HG02973 (cell line): ENCODE results near the gene COL11A2.

Experiments used
- ATAC-seq: cut with Tn5 transposase; IDR thresholded peaks from one replicate; pipeline ENCODE4 v1.9.1; 2021; ENCODE audit warnings: moderate library complexity; ENCODE audit not compliant: unreplicated experiment

Gene COL11A2

DNA sequence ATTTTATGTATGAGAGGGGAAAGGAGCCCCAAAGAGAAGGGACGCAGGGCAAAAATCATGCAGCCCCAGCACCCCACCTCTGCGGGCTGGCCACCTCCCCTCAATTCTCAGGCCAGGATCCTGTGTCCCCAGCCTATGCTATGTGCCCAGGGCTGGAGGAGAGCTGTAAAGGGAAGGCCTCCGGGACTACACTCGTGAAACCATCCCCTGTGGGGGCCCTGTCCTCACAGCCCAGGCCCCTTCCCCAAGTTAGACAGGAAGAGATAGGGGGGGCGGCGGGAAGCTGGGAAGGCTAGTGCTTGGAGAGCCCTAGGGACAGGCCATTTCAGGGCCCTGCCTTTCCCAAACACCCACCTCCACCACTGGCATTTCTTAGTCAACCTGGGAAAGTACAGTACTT lies 1.4 kb upstream of the COL11A2 start:
- ATAC-seq: no peak

DNA sequence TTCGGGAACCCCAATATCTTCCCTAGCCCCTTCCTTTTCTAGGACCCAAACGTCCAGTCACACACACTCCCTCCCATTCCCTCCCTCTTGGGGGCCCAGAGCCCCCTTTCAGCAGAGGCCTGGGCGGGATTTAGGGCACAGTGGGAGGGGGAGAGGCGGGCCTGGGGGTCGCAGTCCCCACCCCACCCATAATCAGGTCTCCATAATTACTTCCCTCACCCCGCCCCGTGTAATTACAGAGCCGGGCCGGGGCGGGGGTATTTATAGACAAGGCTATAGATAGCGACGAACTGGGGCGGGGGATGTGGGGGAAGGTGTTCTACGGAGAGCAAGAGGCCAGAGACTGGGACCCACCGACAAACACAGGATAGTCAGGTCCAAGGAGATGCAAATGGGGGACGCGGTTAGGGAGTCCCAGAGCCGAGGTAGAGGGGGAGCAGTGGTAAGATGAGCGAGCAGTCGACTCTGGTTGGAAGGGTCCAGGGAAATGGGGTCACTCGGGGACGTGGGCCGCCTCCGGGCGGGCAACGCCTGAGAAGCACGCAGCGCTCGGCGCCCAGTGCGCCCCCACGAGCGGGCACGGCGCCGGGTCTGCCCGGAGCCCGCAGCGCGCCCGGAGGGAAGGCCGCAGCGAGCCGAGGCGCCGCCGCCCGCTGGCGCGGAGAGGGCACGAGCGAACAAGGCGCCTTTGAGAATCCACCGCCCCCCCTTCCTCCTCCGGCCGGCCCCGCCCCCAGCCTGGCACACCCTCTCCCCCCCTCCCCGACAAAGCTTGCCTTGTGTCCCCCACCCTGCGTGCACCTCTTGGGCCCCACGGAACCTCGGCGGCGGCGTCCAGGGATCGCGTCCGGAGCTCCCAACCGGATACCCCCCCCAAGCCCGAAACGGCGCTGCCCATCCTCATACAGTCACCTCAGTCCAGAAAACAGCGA lies 670 bp upstream of the COL11A2 start:
- no peak for ATAC-seq

DNA sequence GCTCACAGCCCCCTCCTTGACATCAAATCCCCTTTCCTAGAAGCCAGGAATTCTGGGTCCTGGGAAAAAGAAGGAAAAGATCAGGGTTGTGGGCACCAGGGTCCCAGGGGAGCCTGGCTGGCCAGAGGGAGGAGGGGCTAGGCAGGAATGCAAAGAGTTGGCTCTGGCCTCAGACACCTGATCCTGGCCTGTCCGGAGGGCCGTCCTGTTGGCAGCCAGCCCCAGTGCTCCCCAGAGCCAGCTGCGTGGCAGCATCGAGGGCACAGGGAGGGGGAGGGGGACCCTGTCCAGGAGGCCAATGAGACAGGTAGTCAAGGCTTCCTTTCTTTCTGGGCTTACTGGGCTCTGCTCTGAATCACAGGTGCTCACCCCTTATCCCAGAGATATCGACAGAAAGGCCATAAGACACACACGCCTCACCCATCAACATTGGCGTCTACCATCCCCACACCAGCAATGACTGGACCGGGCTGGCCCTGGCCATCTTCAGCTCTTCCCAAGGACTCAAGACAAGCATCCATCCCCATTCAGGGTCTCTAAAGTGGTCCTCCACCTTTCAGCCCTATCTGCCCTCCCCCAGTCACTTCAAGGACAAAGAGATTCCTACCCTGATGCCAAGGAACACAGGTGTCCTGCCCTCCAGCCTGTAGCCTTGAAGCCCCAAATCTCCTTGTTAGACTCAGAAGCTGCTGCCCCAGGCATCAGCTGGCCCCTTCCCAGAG lies 723 bp downstream of the COL11A2 start:
- ATAC-seq: no peak

DNA sequence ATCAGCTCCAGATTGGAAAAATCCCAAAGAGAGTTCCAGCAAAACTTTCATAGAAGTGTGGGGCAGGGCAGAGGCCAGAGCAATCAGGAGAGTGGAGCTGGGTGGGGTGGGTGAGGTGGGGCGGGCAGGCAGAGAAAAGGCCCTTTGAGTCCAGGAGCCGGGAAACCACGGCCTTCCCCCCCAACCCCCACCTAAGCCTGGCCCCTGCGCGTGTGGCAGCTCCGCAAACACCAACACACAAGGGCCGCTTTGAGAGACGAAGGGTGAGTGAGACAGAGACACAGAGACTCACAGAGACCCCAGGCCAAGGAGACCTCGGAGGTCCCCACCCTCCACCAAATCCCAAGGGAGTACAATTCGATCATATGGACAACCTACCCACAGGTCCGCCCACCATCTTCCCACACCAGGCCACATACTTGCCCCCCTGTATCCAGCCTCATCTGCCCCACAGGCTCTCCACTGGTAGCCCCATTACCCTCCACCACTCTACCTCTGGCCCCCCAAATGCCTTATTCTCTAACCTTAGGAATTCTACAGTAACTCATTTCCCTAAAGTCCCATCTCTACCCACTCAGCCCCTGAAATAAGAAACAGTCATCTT lies 1.7 kb downstream of the COL11A2 start:
- no peak for ATAC-seq

DNA sequence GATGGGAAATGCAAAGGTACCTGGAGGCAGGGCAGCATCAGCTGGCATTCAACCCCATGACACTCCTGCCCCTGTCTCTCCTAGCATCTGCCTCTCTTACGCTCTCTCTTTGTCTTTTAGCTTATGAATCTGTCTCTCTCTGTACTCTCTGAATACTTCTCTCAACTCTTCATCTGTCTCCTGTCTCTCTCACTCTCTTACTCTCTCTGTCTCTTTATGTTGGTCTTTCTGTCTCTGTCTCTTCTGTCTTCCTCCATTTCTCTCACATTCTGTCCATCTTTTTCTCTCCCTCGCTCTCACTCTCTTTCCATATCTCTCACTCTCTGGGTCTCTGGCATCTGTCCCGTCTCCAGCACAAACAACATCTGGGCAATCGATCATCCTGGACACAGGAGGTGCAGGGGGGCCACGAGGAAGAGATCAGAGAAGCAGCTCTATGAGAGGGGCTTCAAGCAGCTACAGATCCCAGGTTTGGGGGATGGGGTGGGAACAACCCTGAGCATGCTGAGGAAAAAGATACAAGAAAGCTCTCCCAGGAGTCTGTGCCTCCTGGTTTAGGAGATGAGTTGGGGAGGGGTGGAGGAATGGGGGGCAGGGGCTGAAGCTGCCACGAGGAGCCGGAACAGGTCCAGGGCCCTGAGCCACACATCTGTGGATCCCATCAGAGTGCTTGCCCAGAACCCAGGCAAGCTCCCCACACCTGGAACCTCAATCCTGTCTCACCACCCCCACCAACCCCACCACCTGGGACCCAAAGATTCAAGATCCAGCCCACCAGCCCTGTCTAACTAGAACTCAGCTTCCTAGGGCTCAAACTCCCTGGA lies 2.4 kb downstream of the COL11A2 start:
- ATAC-seq: no peak

DNA sequence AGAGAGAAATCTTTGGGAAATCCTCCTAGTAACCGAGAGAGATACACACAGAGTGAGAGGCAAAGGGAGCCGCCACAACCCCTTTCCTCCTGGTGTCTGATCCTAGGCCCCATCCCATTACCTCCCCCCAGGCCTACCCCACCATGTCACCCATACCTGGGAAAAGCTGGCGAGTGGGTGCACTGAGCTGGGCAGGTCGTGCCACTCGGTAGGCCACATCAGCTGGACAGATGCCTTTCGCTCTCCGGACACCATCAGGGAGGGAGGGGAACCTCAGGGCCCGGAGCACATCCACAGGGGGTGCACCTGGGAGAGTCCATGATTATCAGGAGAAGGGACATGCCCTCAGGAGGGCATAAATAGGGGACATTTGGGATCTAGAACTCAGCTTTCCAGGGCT lies 3.1 kb downstream of the COL11A2 start:
- no peak for ATAC-seq

DNA sequence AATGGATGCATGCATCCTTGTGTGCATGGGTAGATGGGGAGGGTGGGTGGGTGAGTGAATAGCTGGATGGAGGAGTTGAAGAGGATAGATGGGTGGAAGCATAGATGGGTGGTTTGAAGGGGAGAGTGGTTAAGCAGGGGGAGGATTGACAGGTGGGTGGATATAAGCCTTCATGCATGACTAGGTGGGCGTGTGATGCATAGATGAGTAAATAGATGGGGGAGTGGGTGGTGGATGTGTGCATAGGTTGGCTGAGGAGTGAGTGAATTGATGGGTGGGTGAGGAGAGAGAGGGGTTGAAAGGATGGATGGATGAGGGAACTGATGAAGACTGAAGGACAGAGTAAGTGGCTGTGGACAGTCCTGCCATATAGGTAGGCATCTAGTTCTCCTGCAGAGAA lies 4.5 kb downstream of the COL11A2 start:
- no peak for ATAC-seq

DNA sequence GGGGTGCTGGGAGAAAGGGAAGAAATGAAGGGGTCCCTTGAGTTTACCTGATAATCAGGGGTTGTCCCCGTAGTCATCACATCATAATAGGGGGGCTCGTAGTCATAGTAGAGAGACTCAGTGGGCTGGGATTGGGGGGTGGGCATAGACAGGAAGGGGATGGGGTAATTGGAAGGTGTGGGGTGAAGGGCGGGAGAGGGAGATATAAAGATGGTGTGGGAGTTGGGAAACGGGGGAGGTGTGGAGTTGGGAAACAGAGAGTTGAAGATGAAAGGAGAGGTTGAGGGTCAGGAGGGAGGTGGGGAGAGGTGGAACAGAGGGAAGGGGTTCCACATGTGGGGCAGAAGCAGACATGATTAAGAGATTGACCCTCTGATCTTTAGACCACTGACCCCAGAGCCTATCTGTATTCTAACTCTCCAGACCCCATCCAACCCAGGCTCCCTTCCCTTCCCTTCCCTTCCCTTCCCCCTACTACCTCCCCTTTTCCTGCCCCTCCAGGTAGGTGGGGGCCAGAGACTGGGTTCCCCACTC lies 6.5 kb downstream of the COL11A2 start:
- ATAC-seq: no peak

DNA sequence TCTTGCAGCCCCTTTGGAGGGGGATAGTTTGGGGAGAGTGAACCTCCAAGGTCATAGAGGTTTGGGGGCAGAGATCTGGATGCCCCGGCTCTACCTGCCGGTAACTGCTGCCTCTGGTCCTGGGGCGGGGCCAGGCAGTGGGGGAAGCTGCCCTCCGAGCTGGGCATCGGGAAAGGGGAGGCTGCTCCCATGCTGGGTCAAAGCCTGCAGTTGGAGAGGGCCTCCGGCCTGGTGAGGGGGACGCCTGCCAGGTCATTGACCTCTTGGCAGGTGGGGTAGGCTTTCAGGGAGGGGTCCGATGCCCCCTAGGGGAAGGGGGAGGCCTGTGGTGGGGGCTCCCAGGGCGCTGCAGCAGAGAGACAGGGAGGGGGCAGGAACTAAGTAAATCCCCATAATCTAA lies 7.1 kb downstream of the COL11A2 start:
- no peak for ATAC-seq

DNA sequence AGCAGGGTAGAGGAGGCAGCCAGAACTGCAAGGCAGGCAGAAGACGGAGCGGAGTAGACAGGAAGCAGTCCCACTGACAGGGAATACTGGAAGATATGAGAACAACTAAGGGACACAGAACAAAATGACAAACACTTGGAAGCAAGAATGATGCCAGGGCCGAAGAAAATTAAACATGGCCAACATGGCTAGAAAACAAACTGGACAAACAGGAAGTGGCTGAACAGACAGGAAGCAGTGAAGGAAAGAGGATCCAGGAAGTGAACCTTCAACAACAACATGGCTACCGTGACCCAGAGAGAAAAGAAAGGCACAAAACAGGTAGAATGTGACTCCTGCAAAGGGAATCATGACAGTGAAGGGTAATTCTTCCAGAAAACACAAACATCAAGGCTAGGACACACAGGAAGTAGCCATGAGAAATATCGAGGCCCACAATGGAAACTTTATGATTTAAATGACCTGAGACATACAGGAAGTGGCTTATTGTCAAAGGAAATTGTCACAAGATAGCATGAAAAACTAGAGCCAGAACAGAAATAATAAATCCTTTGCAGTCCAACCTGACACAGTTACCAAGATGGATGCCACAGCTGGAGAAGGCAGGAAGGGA lies 9.1 kb downstream of the COL11A2 start:
- no peak for ATAC-seq

DNA sequence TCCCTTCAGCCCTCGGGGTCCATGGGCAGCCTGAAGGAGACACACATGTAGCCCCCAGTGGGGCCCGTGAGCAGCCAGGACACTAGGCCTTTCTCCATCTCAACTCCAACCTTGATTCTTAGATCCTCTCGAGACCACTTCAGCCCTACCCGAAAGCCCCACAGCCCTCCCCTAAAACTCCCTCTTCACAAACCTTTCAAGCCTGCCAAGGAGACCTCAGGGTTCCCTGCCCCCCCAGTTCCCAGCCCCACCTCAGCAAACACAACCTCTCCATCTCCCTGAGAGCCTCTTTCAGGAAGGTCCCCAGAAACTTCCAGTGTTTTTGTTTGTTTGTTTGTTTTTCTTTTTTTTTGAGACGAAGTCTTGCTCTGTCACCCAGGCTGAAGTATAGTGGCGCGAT lies 11.1 kb downstream of the COL11A2 start:
- ATAC-seq: no peak

DNA sequence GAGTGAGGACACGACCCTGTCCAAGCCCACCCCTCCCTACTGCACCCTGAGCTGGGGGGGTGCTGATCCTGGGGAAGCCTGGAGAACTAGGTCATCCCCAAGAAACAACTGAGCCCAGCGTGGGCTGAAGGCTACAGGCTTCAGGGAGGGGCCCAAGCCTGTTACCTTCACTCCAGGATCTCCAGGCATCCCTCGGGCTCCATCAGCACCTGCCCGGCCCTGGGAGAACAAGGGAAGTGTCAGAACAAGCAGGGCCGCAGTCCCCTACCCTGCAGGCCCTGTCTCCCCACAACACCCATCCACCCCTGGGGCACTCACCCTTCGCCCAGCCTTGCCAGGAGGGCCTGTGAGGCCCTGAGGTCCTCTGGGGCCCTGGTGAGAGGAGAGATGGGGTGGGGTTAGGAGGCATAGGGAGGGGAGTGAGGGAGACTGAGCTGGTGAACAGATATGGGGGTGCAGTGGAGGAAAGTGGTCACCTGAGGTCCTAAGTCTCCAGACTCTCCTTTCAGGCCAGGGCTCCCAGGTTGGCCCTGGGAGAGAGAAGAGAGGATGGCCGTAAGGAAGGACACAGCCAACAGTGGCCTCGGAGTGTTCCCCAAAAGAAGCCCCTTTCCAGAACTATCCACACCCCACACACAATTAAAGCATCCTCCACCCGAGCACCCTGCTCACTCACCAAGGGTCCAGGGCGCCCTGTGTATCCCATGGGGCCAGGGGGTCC lies 13.4 kb downstream of the COL11A2 start:
- no peak for ATAC-seq

DNA sequence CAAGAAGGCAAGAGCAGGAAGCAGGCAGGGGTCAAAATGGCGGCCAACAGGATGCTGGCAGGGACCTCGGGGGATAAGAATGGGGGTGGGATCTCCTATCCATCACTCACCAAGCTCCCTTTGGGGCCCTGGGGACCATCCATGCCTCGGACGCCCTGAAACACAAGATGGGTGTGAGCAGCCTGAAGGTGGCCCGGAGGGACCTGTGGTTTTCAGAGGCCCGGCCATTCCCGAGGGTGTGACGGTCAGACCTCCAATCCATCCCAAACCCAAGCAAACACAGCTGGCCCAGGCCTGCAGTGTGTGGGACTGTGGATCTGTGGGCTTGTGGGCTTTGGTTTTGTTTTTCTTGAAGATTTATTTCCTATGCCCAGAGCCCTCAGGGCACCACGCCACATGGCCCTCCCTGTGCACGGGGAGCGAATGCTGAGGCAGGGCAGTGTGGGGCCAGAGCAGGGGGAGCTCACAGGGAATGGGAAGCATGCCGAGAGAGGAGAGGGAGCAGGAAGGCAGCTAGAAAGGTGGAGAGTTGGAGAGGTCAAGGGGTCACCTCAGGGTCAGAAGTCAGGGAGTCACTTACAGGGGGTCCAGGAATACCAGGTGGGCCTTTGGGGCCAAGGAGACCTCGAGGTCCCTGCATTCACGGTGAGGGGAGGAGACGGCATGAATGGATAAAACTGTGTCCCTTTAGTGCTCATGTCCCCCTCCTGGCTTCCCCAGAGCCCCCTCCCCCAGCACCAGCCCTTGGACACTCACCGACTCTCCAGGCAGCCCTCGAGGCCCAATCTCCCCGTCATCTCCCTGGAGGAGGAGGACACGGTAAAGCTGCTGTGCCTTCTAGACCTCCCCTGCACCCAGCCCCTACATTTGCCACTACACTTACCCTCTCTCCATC lies 14.5 kb downstream of the COL11A2 start:
- ATAC-seq: no peak

DNA sequence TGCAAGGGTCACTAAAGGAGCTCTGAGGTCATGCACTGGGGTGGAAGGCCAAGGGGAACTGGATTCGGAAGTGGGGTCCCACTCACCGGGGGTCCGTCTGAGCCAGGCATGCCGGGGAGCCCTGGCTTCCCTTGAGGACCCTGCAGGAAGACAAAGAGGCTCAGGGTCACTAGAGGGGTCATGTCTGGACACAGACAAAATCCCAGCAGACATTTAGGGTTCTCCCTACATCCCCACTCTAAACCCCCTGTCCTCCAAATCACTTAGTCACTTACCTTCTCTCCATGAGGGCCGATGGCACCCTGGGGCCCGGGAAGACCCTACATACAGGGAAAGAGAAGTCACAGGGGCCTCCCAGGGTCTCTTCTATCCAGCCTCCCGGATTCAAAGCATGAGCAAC lies 15.4 kb downstream of the COL11A2 start:
- no peak for ATAC-seq

DNA sequence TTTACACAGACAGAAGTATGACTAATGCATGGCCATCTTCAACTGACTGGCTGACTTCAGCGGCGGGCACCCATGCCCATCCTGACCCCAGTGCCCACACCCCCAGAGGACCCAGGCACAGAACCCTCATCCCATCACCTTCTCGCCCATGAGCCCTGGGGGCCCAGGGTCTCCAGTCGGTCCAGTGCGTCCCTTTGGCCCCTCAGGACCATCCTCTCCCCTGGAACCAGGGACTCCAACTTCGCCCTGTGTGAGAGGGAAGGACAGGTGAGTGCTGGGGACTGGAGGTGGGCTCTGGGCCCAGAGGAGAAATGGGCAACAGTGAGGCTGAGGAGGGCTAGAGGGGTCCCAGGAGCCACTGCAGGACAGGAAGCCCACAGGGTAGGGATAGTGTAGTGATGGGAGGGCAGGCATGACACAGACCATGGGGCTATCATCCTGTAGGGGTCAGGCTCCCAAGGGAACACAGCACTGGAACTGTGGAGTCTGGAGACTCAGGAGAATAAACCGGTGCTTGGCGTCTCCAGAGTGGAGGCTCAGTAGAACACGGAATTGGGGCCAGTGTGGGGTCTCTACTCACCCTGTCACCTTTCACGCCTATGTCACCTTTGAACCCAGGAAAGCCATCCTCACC lies 16.7 kb downstream of the COL11A2 start:
- ATAC-seq: no peak

DNA sequence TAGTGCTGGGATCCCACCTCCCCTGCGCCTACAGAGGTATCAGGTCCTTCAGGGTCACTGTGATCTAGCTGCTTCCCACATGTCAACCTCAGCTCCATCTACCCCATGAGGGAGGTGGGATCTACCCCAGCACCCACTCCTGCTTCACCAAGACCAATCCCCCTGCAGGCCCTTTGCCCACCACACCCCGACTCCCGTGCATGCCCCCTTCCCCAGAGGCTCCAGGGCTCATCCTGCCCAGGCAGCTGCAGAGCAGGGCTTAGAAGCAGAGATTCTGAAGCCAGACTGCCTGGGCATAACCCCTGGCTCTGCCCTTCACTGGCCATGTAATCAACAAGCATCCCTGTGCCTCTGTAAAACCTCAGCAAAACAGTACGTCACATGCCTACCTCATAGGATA lies 17.5 kb downstream of the COL11A2 start:
- no peak for ATAC-seq

DNA sequence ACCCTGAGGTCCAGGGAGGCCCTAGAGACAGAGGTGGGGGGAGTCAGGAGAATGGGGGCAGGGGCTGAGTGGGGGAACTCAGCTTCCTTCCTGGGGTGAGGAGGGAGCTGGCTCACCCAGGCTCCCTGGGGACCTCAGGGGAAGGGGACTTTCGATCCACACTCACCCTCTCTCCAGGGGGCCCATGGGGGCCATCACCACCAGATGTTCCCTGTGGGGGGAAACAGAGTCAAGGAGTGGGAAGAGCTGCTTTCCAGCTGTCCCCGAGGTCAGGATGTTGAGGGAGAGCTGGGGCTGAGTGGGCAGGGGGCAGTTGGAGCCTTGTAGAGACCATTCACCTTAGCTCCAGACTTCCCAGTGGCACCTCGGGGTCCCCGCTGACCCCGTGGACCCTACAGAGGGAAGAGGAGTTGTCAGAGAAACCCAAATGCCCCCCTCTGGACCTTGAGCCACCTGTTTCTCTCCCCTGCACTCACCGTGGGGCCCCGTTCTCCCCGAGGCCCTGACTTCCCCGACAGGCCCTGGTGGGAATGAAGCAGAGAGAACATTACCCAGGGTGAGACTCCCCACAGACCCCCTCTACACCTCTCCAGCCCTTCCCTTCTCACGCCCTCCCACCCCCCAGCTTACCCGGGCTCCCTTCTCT lies 18.6 kb downstream of the COL11A2 start:
- ATAC-seq: no peak
